CD4-positive, alpha-beta T cell (primary cell): Measurements from ENCODE around the gene TMEM207. TPM values are rescaled to one million over a fixed set of nuclear protein-coding genes. Genes with fewer than 3 reads are reported as not detected.

Source experiments
- ATAC-seq: fragments of 200-7000 bp; cut with Tn5 transposase; one replicate; pipeline ENCODE4 v1.10.0; 2022; ENCODE audit warnings: mild to moderate bottlenecking; ENCODE audit not compliant: poor library complexity
- CTCF ChIA-PET: fragments of 350-600 bp; sonication (Branson Sonifier 250); formaldehyde crosslinking; loops from one replicate; lab custom pipeline; 2021; ENCODE audit warnings: antibody characterized with exemption, inconsistent platforms; lab: Charles Lee
- POLR2A ChIA-PET: fragments of 350-600 bp; sonication (Branson Sonifier 250); formaldehyde crosslinking; loops from one replicate; lab custom pipeline; 2021; ENCODE audit warnings: antibody characterized with exemption, inconsistent platforms; lab: Charles Lee
- DNase-seq, 14 experiments: peaks; one replicate each; pipeline ENCODE4 v3.0.0-alpha.2; 2013 to 2020; ENCODE audit warnings: mixed read lengths in 2 of 14
- H3K27ac ChIP-seq, 2 donors: one replicate each; pipeline versions ENCODE4 v1.5.1 to v1.7.0; 2013; ENCODE audit warnings: low read length in 2 of 2, low read depth in 1 of 2, mild to moderate bottlenecking in 1 of 2
- H3K27me3 ChIP-seq, 2 experiments: 1 replicate in 1 of 2; 2 replicates in 1 of 2; pipeline versions ENCODE4 v1.6.1 to v1.7.0; 2013; ENCODE audit warnings: low read length in 2 of 2, control low read depth in 1 of 2, mild to moderate bottlenecking in 1 of 2, moderate library complexity in 1 of 2; ENCODE audit not compliant: insufficient read depth in 2 of 2, control insufficient read depth in 1 of 2
- H3K36me3 ChIP-seq: one replicate; pipeline ENCODE4 v1.6.1; 2013; ENCODE audit warnings: low read length, control low read depth; ENCODE audit not compliant: insufficient read depth
- H3K4me1 ChIP-seq: one replicate; pipeline ENCODE4 v1.6.1; 2013; ENCODE audit warnings: low read length, control low read depth; ENCODE audit not compliant: insufficient read depth
- H3K4me3 ChIP-seq: one replicate; pipeline ENCODE4 v1.5.1; 2013; ENCODE audit warnings: mild to moderate bottlenecking, low read length, moderate library complexity
- H3K9me3 ChIP-seq, 2 experiments: 1 replicate in 1 of 2; 2 replicates in 1 of 2; pipeline versions ENCODE4 v1.6.1 to v1.7.0; 2013; ENCODE audit warnings: low read length in 2 of 2, mild to moderate bottlenecking in 2 of 2, control low read depth in 1 of 2, moderate library complexity in 1 of 2; ENCODE audit not compliant: control insufficient read depth in 1 of 2, insufficient read depth in 1 of 2
- H3K27ac Mint-ChIP-seq: one replicate; pipeline ENCODE4 v1.8.0; 2020; ENCODE audit warnings: mixed read lengths
- H3K27me3 Mint-ChIP-seq: one replicate; pipeline ENCODE4 v1.8.0; 2021; ENCODE audit warnings: mixed read lengths
- H3K36me3 Mint-ChIP-seq: one replicate; pipeline ENCODE4 v1.8.0; 2021; ENCODE audit warnings: low read depth, mixed read lengths
- H3K4me1 Mint-ChIP-seq: one replicate; pipeline ENCODE4 v1.8.0; 2021; ENCODE audit warnings: low read depth, mixed read lengths
- H3K4me3 Mint-ChIP-seq: one replicate; pipeline ENCODE4 v1.8.0; 2020; ENCODE audit warnings: mild to moderate bottlenecking, mixed read lengths
- H3K9me3 Mint-ChIP-seq: one replicate; pipeline ENCODE4 v1.8.0; 2020; ENCODE audit warnings: mixed read lengths
- CTCF ChIP-seq: fragments of 200-600 bp; IDR thresholded peaks from one replicate; pipeline ENCODE4 v1.8.0; 2022; ENCODE audit warnings: antibody characterized with exemption, mild to moderate bottlenecking
- intact Hi-C, 2 experiments: fragments of 100-400 bp; cut with DNase I in 1 of 2; cut with micrococcal nuclease in 1 of 2; formaldehyde crosslinking; loops; one replicate each; pipeline versions ENCODE4 v1.15.1 to v1.9.0; 2023 to 2025; cut with DNase I, micrococcal nuclease
- total RNA-seq, 174 experiments: library from RNA in 2 of 174; stranded (reverse) in 2 of 174; gene quantifications; one replicate each; pipeline ENCODE4 v1.2.3 and lab custom pipeline; 2021 to 2026

The TMEM207 gene
- total RNA-seq, 2 experiments from 2014 or later = not detected

GRCh38 chr3:190384309-190384756 is 65.4 kb downstream of the TMEM207 start:
- no peaks in the 10 kb centered on the region for H3K36me3 Mint-ChIP-seq
- POLR2A ChIA-PET = no interaction called here
- CTCF ChIA-PET = no interaction called here

GRCh38 chr3:190382082-190382481 is 67.6 kb downstream of the TMEM207 start:
- peaks cover 8% of the 10 kb centered on the region for H3K27me3 Mint-ChIP-seq
- intact Hi-C loops = no loop called here
- Histone ChIP-seq H3K9me3 (no peaks in the 10 kb centered on the region), H3K36me3 (no peaks in the 10 kb centered on the region), H3K4me1 (no peaks in the 10 kb centered on the region), H3K27ac (no peak overlapping the region), H3K27me3 (peaks cover 0 to 3% of the 10 kb centered on the region in 2 experiments), H3K4me3 (no peak overlapping the region)
- no peaks in the 10 kb centered on the region for H3K4me1 Mint-ChIP-seq
- DNase-seq (no peak), ATAC-seq (no peak)
- no peaks in the 10 kb centered on the region for H3K36me3 Mint-ChIP-seq
- H3K27ac Mint-ChIP-seq = no peak overlapping the region
- ChIA-PET CTCF (no interaction called here), POLR2A (no interaction called here)
- TF ChIP-seq CTCF = no peak
- no peak overlapping the region for H3K4me3 Mint-ChIP-seq
- no peaks in the 10 kb centered on the region for H3K9me3 Mint-ChIP-seq

More at GRCh38 chr3:190384309-190384756, 65.4 kb downstream of the TMEM207 start:
- Mint-ChIP-seq H3K4me1 (no peaks in the 10 kb centered on the region), H3K4me3 (no peak overlapping the region), H3K27ac (no peak overlapping the region), H3K27me3 (peaks cover 4% of the 10 kb centered on the region), H3K9me3 (no peaks in the 10 kb centered on the region)
- intact Hi-C loops = no loop called here
- DNase-seq = peak in 3 of 14 experiments; percentile 2 to 14 (median 4)
- ATAC-seq = no peak
- Histone ChIP-seq H3K27me3 (peaks cover 0 to 3% of the 10 kb centered on the region in 2 experiments), H3K9me3 (no peaks in the 10 kb centered on the region), H3K4me3 (no peak overlapping the region), H3K36me3 (no peaks in the 10 kb centered on the region), H3K27ac (no peak overlapping the region), H3K4me1 (no peaks in the 10 kb centered on the region)
- TF ChIP-seq CTCF = no peak

GRCh38 chr3:190381441-190381840 is 68.3 kb downstream of the TMEM207 start:
- no peaks in the 10 kb centered on the region for H3K36me3 ChIP-seq
- ChIA-PET CTCF (no interaction called here), POLR2A (no interaction called here)
- Mint-ChIP-seq H3K27ac (no peak overlapping the region), H3K9me3 (no peaks in the 10 kb centered on the region), H3K4me1 (no peaks in the 10 kb centered on the region), H3K27me3 (peaks cover 14% of the 10 kb centered on the region), H3K36me3 (no peaks in the 10 kb centered on the region), H3K4me3 (no peak overlapping the region)
- H3K4me3 ChIP-seq = no peak overlapping the region
- H3K27ac ChIP-seq = no peak overlapping the region
- H3K27me3 ChIP-seq = peaks cover 0 to 2% of the 10 kb centered on the region in 2 experiments
- ATAC-seq = no peak
- intact Hi-C loops = no loop called here
- no peaks in the 10 kb centered on the region for H3K4me1 ChIP-seq
- TF ChIP-seq CTCF = no peak
- DNase-seq = no peak
- H3K9me3 ChIP-seq = no peaks in the 10 kb centered on the region
